Activated CD4-positive, CD25-positive, alpha-beta regulatory T cell treated with anti-CD3 and anti-CD28 coated beads, Interleukin-2, amount 50 U/mL, for 72 hours (primary cell): ENCODE results near the gene TLK2.

ENCODE experiments used
- DNase-seq: peaks from one replicate; pipeline ENCODE4 v3.0.0; 2021

TLK2 gene

DNA sequence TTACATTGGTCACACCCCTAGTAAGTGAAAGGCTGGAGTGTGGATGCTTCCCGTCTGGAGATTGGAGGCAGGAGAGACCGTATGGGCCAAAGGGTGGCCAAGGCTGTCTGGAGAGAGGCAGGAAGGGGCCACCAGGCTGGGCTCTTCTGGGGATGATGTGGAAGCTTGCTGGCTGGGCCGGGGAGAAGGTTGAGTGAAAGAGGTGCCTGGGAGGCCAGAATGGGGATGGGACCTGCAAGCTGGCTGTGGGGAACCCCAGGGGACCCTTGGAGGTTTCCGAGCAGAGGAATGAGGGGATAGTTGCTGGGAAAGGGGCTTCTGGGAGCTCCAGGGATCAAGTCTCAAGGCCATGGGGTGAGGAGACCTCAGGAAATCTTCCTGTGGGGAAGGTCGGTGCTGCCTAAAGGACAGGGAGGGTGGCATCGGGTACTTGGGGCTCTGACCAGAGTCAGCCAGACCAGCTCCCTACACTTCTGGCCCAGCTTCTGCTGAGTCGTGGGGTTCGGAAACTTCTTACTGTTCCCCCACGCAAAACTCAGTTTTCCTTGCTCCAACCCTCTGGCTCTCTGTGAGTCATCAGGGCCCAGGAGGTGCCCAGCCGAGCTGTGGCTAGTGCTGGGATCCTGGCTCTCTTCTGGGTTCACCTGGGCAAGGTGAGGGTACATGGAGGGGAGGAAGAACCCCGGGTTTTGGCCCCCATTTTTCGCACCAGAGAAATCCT lies 151.9 kb downstream of the TLK2 start:
- DNase-seq, result no peak

DNA sequence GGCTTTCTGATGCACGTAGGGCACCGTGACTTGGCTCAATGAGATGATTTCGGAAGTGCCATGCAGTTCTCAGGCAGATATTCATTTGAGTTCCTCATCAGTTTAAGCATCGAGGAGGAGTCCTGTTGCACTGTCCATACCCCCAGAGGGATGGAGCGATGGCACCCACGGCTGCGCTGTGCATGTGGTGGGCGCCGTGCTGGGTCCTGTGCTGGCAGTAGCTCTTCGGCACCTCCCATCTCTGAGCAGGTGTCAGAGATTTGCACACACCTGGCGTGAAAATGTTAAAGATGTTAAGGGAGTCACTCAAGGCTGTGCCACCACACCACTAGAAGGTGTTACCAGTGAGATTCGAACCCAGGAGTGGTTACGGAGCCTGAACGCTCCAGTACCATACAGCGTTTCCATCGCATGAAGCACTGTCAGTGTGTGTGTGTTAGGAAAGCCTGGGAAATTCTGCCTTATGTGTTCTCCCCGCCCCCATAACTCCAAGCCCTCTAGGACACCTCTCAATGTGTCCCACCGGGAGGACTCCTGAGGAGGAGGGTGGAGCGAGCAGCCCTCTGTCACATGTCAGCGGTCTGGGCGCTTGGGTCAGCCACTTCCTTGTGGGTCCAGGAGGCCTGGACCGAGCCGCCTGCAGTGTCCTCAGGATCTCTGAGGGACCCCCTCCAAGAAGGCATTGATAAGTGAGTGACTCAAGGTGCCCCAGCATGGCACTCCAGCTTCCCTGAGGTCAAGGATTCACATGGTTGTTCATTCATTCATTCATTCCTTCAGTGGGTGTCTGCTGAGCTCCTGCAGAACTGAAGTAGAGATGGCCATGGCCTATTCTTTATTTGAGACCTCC lies 152.7 kb downstream of the TLK2 start:
- no peak for DNase-seq

DNA sequence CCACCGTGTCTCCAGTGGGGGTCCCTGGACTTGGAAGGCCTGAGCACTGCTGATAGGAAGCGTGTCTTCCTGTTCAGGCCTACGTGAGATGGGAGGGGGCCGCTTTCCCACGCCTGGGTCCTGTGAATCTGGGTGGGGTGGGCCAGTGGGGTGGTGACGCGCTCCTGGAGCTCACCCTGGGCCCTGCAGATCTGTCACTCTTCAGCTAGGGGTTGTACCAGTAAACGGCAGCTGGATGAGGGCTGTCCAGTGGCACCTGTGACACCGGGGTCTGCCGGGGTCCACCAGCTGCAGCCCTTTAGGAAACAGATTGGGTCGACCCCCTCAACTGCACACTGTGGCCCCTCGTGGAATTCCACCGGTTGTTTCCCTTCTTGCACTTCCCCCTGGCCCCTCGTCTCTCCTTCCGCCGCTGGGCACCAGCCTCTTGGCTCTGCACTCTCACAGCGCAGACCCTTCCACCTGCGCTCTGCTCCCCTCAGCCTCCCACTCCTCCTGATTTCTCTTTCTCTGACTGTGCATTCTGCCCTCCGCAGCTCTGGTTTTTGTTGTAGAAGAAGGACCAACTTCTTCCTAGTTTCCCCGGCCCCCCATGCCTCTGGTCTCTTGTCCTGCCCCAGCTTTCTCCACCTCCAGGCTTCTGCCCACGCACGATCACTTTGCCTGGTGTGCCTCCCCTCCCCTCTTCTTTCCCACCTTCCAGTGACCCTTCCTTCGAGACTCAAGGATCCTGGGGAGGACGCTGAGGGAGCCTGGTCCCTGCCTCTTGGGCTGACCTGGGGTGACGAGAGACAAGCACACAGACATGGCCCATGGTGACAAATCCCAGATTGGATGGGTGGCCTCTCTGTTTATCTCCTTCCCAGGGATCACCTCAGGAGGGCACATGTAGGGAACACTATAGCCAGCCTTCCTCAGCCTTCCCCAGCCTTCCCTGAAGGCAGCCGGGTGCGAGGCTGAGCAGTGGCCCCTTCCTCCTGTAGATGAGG lies 153.6 kb downstream of the TLK2 start:
- no peak for DNase-seq

DNA sequence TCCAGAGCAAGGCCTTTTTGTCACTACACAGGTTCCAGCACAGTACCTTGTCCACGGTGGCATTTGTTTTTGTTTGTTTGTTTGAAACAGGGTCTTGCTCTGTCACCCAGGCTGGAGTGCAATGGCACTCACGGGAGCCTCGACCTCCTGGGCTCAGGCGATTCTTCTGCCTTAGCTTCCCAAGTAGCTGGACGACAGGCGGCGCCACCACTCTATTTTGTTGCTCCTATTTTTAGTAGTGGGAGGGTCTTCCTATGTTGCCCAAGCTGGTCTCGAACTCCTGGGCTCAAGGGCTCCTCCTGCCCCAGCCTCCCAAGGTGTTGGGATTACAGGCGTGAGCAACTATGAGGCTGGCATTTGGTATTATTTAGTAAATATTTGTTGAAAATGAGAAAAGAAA lies 159.2 kb downstream of the TLK2 start:
- no peak for DNase-seq

DNA sequence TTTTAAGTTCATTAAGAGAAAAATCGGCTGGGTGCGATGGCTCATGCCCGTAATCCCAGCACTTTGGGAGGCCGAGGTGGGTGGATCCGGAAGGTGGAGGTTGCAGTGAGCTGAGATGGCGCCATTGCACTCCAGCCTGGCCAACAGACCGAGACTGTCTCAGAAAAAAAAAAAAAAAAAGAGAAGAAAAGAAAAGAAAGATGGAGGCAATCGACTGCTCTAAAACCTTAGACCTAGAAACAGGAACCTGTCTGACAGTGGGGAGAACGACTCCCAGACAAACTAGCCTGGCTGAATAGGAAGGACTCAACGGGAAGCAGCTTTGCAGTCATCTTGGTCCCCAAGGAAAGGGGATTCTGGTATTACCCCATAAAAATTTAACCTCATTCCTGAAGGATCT lies 162.5 kb downstream of the TLK2 start:
- no peak for DNase-seq

DNA sequence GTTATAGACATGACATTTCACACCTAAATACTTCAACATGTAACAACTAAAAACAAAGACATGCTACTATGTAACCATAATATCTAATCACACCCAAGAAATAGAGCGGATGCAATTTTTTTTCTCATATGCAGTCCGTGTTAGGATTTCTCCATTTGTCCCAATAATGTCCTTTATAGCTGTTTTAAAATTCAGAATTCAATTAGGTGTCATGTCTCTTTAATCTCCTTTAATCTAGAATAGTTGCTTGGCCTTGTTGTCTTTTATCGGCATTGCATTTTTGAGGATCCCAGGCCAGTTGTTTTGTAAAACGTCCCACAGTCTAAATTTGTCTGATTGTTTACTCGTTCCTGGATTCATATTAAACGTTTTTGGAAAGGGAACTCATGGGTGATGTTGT lies 163.3 kb downstream of the TLK2 start:
- no peak for DNase-seq

DNA sequence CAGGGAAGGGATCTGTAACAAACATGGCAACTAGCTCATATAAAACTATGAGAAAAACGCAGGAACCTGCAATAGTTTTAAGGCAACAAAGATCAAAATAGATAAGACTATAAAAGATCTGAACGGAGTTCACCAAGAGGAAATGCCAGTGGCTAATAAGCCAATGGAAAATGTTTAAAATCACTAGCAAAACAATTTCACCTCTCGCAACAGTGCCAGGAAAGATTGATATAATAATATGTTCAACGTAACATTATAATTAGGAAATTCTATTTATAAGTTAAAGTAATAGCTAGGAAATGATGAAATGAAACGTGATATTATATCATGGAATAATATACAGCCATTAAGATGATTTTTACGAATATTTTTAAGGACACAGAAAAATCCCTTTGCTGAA lies 164.9 kb downstream of the TLK2 start:
- no peak for DNase-seq

DNA sequence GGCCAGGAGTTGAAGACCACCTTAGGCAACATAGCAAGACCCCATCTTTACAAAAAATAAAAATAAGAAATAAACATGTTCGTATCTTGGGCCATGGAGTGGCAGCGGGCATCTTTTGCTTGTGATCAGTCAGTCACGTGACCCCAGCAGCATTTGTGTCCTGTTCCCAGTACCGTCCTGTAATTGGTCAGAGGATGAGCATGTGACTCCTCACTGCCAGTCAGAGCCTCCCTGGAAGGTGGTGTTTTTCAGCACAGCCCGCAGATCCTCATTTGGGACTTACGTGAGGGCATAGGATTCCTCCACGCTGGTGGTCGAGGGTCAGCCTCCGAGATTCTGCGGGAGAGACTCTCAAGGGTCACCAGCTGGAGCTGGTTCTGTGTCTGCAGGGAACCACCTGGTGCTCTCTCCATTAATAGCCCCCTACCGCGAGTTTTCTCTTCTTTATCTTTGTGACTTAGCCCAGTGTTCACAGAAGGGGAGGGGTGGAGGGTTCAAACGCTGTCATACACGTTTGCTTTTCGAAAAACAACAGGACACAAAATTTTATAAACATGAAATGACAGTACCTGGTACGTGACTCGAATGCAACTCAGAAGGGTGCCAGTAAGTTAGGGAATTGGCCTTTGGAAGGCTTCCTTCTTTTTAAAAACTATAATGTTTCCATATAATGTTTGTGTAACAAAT lies 166.0 kb downstream of the TLK2 start:
- DNase-seq, result no peak

DNA sequence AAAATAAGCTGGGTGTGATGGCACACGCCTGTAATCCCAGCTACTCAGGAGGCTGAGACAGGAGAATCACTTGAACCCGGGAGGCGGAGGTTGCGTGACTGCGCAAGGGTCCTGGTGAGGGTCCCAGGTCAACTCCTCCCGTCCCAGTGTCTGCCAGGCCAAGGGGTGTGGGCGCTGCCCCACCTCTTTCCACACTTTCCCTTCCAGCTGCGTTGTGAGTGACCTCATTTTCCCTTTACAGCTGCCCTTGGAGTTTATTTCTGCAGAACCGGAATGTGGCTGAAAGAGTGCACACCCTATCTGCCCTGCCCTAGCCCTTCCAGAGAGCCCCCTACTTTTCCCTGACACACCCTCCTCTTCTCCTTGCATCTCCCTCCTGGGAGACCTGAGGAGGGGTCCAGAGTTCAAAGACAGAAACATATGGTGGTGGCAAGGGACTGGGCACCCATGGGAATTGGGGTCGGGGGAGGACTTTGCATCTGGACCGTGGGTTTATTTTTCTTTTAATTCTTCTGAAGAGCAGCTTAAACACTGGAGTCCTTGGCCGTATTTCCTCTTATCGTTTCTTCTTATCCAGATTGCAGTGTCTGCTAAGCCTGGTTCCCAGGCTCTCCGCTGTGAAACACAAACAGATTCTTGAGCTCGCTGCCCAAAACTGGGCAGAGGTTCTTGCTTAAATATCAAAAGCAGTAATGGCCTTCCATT lies 169.8 kb downstream of the TLK2 start:
- DNase-seq, result no peak

DNA sequence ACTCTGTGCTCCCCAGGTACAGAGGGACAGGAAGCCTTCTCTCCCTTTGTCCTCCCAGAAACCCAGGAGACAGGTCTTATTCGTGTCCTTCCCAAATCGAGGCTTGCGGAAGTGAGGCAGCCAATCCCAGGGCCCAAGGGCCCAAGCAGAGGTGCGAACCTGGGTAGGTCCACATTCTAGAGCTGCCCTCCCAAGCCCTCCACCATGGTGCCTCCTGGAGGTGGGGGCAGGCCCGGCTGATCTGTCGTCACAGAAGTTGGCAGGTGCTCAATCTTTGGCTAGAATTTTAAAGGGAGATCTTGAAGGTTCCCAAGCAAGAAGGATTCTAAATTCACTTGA lies 170.3 kb downstream of the TLK2 start:
- DNase-seq, result no peak

DNA sequence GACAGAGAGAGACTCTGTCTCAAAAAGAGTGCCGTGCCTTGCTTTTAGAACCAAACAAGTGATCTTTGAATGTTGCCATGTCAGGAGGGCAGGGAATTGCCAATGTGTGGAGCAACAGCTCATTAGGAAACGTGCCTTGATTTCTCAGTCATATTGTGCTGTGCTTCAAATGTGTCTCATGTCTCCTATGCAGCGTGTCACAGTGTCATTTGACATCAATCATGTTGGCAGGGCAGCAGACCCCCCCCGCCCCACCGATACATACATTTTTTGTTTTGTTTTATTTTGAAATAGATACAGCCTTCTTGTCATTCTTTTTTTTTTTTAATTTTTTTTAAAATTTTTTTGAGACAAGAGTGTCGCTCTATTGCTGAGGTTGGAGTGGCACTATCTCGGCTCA lies 170.9 kb downstream of the TLK2 start:
- DNase-seq, result no peak

DNA sequence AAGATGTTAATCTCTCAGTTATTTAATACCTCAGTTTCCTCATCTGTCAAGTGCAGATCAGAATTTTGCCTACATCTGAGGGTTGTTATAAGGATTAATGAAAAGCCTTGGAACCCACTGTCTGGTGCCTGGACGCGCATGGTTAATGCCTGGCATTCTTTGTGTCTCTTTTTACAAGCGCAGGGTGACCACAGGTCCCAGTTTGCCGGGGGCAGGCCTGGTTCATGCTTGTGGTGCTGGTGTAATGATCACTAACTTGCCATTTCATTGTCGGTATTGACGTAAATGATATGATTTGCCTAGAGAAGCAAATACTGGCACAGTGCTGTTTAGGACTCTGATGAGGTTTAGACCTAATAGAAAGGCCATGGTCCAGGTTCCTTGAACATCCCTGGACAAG lies 172.0 kb downstream of the TLK2 start:
- DNase-seq, result no peak

DNA sequence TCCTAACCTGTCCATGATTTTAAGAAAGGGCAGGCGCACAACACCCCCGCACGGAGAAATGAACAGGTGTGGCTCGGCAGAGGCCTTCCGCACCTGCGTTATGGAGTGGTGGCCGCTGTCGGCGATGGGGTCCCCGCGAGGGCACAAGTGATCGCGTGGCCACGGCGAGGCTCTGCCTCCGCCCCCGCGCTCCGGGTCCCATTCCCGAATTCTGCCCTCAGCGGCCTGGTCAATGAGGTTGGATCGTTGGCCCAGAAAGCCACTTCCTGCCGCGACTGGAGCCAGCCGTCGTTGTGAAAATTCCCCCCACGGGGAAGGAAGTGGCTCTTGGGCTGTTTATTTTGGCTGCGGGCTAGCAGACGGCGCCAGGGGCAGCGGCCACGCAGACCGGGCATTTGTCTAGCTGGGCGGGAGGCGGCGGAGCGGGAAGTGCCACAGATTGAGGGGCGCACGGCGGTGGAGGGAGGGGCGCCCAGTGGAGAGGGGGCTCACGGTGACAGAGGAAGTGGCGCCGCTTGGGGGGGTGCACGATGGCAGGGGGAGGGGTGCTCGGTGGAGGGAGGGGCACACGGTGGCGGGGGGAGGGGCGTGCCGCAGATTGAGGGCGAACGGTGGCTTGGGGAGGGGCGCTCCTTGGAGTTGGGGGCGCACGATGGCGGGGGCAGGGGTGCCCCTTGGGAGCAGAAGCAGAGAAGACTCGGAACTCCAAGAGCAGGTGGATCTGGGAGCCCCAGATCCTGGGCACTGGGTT lies 173.8 kb downstream of the TLK2 start:
- DNase-seq, result peak; percentile 40

DNA sequence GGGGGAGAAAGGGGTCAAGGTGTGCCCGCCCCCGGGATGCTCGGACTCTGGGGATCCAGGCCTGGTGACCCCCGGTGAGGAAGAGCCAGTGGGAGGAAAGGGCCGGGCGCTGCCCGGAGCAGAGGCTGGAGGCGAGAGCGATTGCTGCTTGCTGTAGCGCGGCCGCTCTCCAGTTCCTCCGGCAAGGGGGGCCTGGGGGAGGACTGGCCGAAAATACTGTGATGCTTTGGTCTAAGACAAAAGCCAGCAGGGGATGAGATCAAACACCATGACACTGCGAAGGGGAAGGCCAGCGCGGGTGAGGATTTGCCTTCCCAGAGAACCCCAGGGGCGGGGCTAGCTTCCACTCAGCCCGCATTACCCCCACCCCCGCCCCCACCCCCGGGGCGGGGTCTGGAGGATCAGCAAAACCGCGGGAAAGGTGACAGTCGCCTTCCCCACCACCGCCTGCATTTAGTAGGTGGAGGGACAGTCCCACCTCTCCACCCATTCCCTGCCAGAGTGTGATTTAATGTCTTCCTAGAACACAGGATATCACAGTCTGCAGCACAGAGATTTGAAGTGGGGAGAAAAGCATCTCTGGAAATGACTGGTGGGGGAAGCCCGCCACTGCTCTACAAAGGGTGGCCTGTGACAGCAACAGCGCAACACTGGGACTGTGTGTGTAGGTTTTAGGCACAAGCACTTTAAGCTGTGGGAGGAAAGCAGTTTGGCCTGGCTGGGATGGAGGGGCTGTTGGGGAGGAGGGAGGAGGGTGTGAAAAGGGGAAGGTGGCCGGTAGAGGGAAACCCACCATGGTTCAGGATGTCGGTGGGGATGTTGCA lies 174.6 kb downstream of the TLK2 start:
- peak; percentile 80 for DNase-seq

DNA sequence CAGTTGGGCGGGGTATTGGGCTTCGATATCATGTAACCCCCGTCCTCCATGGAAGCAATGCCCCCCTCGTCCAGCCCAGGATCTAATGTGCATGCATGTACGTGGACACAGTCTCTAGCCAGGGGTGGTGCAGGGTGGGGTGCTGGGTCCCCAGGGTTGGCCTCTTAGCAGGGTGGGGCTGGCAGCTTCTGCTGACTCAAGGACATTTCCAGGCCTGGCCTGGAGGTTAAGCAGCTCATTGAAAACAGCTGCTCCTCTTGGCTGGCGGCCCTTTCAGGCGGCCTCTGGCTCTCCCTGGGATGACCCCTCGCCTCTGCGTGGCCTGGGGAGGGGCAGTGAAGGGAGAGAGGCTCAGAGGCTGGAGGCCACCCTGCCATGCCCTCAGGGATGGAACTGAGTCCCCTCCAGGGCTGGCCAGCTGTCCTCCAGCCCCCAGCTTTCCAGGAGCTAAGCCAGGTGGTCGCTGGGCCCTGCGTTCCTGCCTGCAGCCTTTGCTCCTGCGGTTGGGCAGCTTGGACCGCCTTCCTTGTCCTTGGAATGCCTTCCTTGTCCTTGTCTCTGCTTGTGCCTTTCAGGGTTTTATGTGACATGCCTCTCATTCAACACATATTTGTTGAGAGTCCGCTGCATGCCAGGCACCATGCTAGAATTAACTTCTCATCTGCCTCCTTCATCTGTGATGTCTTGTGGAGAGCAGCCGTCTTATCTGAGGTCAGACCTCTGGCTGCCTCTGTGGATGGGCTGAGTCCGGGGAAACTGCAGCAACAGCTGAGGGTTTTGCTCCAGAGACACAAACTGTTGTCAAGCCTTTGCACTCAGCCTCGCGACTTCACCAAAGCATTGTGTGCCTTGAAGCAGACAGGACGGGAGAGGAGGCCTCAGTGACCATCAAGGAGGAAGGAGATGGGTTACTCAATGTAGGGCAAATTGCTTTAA lies 175.5 kb downstream of the TLK2 start:
- peak; percentile 37 for DNase-seq

DNA sequence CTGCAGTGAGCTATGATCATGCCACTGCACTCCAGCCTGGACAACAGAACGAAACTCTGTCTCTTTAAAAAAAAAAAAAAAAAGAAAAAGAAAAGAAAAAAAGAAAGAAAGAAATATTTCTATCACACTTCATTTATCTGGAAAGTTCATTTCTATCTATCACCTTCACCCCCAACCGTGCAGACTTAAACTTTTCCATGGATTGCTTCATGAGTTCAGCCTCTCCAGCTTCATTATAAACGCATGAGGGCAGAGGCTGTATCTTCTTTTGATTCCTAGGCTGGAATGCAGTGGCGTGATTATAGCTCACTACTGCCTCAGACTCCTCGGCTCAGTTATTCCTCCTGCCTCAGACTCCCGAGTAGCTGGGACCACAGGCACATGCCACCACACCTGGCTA lies 177.0 kb downstream of the TLK2 start:
- no peak for DNase-seq

DNA sequence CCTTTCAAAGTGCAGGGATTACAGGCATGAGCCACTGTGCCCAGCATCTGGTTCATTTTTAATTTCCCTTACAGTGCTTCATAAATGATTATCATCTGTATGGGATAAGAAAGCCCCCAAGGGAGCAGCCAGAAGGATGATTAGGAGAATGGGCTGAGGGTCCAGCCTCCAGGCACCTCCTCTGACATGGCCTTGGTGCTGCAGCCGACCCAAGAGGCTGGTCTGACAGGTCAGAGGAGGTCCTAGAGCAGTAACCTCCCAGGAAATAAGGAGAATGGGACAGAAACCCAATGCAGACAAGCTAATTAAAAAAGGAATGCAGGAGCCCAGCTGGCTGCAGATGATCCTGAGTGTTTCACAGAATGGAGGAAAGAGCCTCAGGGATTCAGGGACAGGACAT lies 177.8 kb downstream of the TLK2 start:
- no peak for DNase-seq

DNA sequence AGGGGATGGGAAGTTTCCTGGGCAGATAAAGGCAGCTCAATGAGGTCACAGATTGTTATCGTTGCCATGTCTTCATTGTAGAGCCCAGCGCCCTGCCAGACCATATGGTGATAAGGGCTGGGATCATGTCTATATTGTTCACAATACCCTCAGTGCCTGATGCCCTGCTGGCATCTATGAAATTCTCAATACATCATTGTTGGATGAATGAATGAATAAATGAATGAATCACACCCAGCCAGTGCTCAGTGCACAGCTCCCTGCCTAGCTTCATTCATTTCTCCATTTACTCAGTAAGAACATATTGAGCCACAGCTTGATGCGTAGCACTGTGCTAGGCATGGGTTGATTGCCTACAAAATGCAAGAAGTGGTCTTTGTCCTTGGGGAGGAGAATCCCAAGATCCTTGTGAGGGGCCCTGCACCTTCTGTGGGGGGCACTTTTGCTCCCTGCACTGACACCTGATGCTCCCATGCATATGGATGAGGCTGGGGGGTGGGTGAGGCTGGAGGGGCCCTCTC lies 178.6 kb downstream of the TLK2 start:
- DNase-seq, result no peak

DNA sequence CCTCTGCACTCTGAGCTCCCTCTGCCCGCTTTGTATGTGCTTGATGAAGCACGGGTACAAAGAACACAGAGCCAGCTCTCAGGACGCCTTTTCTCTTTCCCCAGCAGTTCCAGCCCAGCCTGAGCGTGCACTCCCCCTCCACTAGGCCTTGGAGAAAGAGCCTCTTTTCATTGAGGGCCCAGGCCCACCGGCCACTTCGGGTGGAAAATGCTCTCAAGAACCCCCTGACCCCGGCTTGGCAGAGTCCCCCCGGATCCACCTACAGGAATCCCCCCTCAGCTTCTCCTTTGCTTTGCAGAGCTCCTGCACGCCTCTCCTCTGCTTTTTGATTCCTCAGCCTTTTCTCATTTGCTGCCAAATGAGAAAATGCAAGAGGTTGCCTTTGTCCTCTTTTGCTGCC lies 179.1 kb downstream of the TLK2 start:
- DNase-seq, result no peak
